HL-60 (cell line): ENCODE data around the gene ADAMTS17.

ENCODE experiments used
- DNase-seq, 2 experiments: peaks; one replicate each; pipeline ENCODE4 v3.0.0-alpha.2; 2010 to 2020; ENCODE audit warnings: low read depth in 1 of 2, low spot score in 1 of 2
- H3K27ac ChIP-seq: fragments of 250-450 bp; sonication (Bioruptor Pico); replicated peaks from 2 replicates; pipeline ENCODE4 v1.5.1; 2020; ENCODE audit warnings: mild to moderate bottlenecking, moderate library complexity
- H3K27me3 ChIP-seq: fragments of 250-450 bp; sonication (Bioruptor Pico); 2 replicates; pipeline ENCODE4 v1.5.1; 2021; ENCODE audit warnings: mild to moderate bottlenecking, moderate library complexity; ENCODE audit not compliant: insufficient read depth, poor library complexity, severe bottlenecking
- H3K4me3 ChIP-seq: replicated peaks from 2 replicates; pipeline ENCODE4 v1.5.1; 2011; ENCODE audit warnings: mild to moderate bottlenecking, control low read depth, low read length; ENCODE audit not compliant: insufficient read depth
- CTCF ChIP-seq: IDR thresholded peaks from one replicate; pipeline ENCODE4 v1.5.1; 2011; ENCODE audit warnings: low read length, control low read depth, inconsistent platforms; ENCODE audit not compliant: insufficient read depth
- GABPA ChIP-seq: IDR thresholded peaks from 2 replicates; pipeline ENCODE4 v1.6.1; 2012; ENCODE audit warnings: low read depth
- POLR2AphosphoS5 ChIP-seq: IDR thresholded peaks from 2 replicates; pipeline ENCODE4 v1.6.1; 2012; ENCODE audit warnings: low read depth
- REST ChIP-seq: IDR thresholded peaks from 2 replicates; pipeline ENCODE4 v1.6.1; 2012; ENCODE audit warnings: low read depth; ENCODE audit not compliant: insufficient replicate concordance
- SPI1 ChIP-seq: IDR thresholded peaks from 2 replicates; pipeline ENCODE4 v1.6.1; 2012; ENCODE audit warnings: low read depth, mild to moderate bottlenecking, borderline replicate concordance

The ADAMTS17 gene

GRCh38 chr15:99963096-99963825 is 378.5 kb downstream of the ADAMTS17 start:
- Histone ChIP-seq H3K27ac (no peak overlapping the region), H3K27me3 (no peaks in the 10 kb centered on the region), H3K4me3 (no peak overlapping the region)
- TF ChIP-seq POLR2AphosphoS5 (no peak), GABPA (no peak), REST (no peak), CTCF (no peak), SPI1 (no peak)
- DNase-seq = no peak

- H3K27ac ChIP-seq = no peak overlapping the region
- no peak for DNase-seq
Measured at GRCh38 chr15:99962006-99962561, 379.7 kb downstream of the ADAMTS17 start.

More at GRCh38 chr15:99962006-99962561, 379.7 kb downstream of the ADAMTS17 start:
- H3K4me3 ChIP-seq = no peak overlapping the region
- no peaks in the 10 kb centered on the region for H3K27me3 ChIP-seq
- no peak for TF ChIP-seq POLR2AphosphoS5
- TF ChIP-seq REST = no peak
- TF ChIP-seq GABPA = no peak
- TF ChIP-seq SPI1 = no peak
- no peak for TF ChIP-seq CTCF
